ENCODE results near the gene RTEL1.

GRCh38 chr20:63712191-63712590 lies 54.1 kb downstream of the RTEL1 start:
- no peak for TF ChIP-seq CTCF (IDR thresholded peaks at IDR 0.05)
- TF ChIP-seq YY1 (IDR thresholded peaks at IDR 0.05; ENCODE audit: low read depth) = no peak
- TF ChIP-seq USF2 (IDR thresholded peaks at IDR 0.05; ENCODE audit: borderline replicate concordance, low read depth, low read length) = no peak
- no peak for TF ChIP-seq JUND (IDR thresholded peaks at IDR 0.05)
- no peak for TF ChIP-seq MXI1 (IDR thresholded peaks at IDR 0.05; ENCODE audit: low read depth, low read length)
- TF ChIP-seq POLR2AphosphoS5 (IDR thresholded peaks at IDR 0.05; ENCODE audit: low read depth, low read length) = no peak
- TF ChIP-seq MAX (IDR thresholded peaks at IDR 0.05; ENCODE audit: low read depth) = no peak
- TF ChIP-seq TAF1 (IDR thresholded peaks at IDR 0.05; ENCODE audit: borderline replicate concordance, low read depth, low read length) = no peak
- no peak for TF ChIP-seq RAD21 (IDR thresholded peaks at IDR 0.05; ENCODE audit: low read length)
- no peak for TF ChIP-seq FOSL2 (IDR thresholded peaks at IDR 0.05; ENCODE audit: borderline replicate concordance, low read depth)
- TF ChIP-seq EZH2phosphoT487 (IDR thresholded peaks at IDR 0.05; ENCODE audit: borderline replicate concordance, low read depth) = no peak
- TF ChIP-seq REST (IDR thresholded peaks at IDR 0.05; ENCODE audit: low read depth, low read length) = no peak
- TF ChIP-seq CHD2 (IDR thresholded peaks at IDR 0.05; ENCODE audit: low read length, partially characterized antibody) = no peak

Measured in SK-N-SH (cell line).